ENCODE results near the gene KIAA0825. TPM values are rescaled to one million over a fixed set of nuclear protein-coding genes. Genes with fewer than 3 reads are reported as not detected.

The KIAA0825 gene
- total RNA-seq, 1 donor from 2014 or later, result 2.1 TPM

GRCh38 chr5:94250985-94251384, 367.4 kb downstream of the KIAA0825 start:
- intact Hi-C loops (cut with micrococcal nuclease), result no loop called here

GRCh38 chr5:94249430-94249829, 369.0 kb downstream of the KIAA0825 start:
- intact Hi-C loops (cut with micrococcal nuclease), result no loop called here

- intact Hi-C loops (cut with micrococcal nuclease), result no loop called here
Observed at GRCh38 chr5:94248175-94248875, 370.1 kb downstream of the KIAA0825 start.

GRCh38 chr5:94245608-94246007, 372.8 kb downstream of the KIAA0825 start:
- intact Hi-C loops (cut with micrococcal nuclease), result no loop called here

- intact Hi-C loops (cut with micrococcal nuclease), result no loop called here
Observed at GRCh38 chr5:94244921-94245320, 373.5 kb downstream of the KIAA0825 start.

- intact Hi-C loops (cut with micrococcal nuclease), result no loop called here
Observed at GRCh38 chr5:94243612-94244011, 374.8 kb downstream of the KIAA0825 start.

- intact Hi-C loops (cut with micrococcal nuclease), result no loop called here
Observed at GRCh38 chr5:94240993-94241651, 377.3 kb downstream of the KIAA0825 start.

- intact Hi-C loops (cut with micrococcal nuclease), result no loop called here
Observed at GRCh38 chr5:94240596-94240992, 377.8 kb downstream of the KIAA0825 start.

GRCh38 chr5:94240134-94240533, 378.3 kb downstream of the KIAA0825 start:
- intact Hi-C loops (cut with micrococcal nuclease), result no loop called here

GRCh38 chr5:94239266-94239665, 379.1 kb downstream of the KIAA0825 start:
- intact Hi-C loops (cut with micrococcal nuclease), result no loop called here

GRCh38 chr5:94234987-94235386, 383.4 kb downstream of the KIAA0825 start:
- intact Hi-C loops (cut with micrococcal nuclease), result no loop called here

- intact Hi-C loops (cut with micrococcal nuclease), result no loop called here
Observed at GRCh38 chr5:94228791-94229190, 389.6 kb downstream of the KIAA0825 start.

- intact Hi-C loops (cut with micrococcal nuclease), result no loop called here
Observed at GRCh38 chr5:94223235-94223634, 395.2 kb downstream of the KIAA0825 start.

GRCh38 chr5:94218374-94218773, 400.0 kb downstream of the KIAA0825 start:
- intact Hi-C loops (cut with micrococcal nuclease), result loop anchor here (10.0 kb wide), 1 partner anchor 924 kb away; no protein-coding TSS in a partner anchor

GRCh38 chr5:94217745-94218144, 400.7 kb downstream of the KIAA0825 start:
- intact Hi-C loops (cut with micrococcal nuclease), result loop anchor here (10.0 kb wide), 1 partner anchor 923 kb away; no protein-coding TSS in a partner anchor

GRCh38 chr5:94217216-94217615, 401.2 kb downstream of the KIAA0825 start:
- intact Hi-C loops (cut with micrococcal nuclease), result loop anchor here (10.0 kb wide), 1 partner anchor 922 kb away; no protein-coding TSS in a partner anchor

GRCh38 chr5:94212476-94212875, 405.9 kb downstream of the KIAA0825 start:
- intact Hi-C loops (cut with micrococcal nuclease), result loop anchor here (10.0 kb wide), 1 partner anchor 918 kb away; no protein-coding TSS in a partner anchor

- intact Hi-C loops (cut with micrococcal nuclease), result loop anchor here (10.0 kb wide), 1 partner anchor 915 kb away; no protein-coding TSS in a partner anchor
Observed at GRCh38 chr5:94209774-94210355, 408.5 kb downstream of the KIAA0825 start.

GRCh38 chr5:94209272-94209671, 409.1 kb downstream of the KIAA0825 start:
- intact Hi-C loops (cut with micrococcal nuclease), result no loop called here

- intact Hi-C loops (cut with micrococcal nuclease), result no loop called here
Observed at GRCh38 chr5:94199566-94199965, 418.8 kb downstream of the KIAA0825 start.

GRCh38 chr5:94197970-94198369, 420.4 kb downstream of the KIAA0825 start:
- intact Hi-C loops (cut with micrococcal nuclease), result no loop called here

- intact Hi-C loops (cut with micrococcal nuclease), result no loop called here
Observed at GRCh38 chr5:94196953-94197352, 421.5 kb downstream of the KIAA0825 start.
